ENCODE data around the gene PUSL1. TPM values are rescaled to one million over a fixed set of nuclear protein-coding genes. Genes with fewer than 3 reads are reported as not detected.

The PUSL1 gene
- total and polyA plus RNA-seq, 2 experiments from 2014 or later, result 41.5 to 55.8 TPM

DNA sequence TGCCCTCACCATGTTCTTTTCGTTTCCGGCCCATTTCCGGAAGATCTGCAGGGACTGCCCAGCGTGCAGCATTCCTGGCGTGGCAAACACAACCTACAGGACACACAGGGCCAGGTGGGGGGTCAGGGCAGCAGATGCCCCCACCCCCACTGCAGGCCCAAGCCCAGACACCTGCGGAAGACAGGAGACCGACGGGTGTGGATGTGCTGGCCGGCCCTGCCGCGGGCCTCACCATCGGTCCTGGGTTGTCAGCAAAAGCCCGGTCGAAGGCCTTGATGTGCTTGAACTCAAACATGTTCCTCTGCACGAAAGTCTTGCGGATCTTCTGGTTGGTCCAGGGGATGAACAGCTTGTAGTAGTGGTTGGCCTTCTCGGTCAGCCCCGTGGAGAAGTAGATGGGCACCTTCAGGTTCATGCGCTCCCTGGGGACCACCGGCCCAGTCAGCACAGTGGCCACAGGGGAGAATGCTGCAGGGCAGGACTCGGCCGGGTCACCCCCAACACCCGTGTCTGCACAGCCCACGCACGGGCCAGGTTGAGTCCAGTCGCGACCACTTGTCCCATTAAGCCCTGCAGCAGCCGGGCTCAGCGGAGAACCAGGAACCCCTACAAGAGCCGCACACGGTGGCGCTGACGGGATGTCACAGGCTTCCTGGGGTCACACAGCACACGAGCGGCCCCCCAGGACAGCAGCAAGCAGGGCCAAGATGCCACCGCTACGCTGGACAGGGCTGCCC lies 5.3 kb downstream of the PUSL1 start:
- Mint-ChIP-seq H3K36me3 (ENCODE audit: low read depth) (peaks cover 51% of the 10 kb centered on the region), H3K4me3 (no peak overlapping the region; the same call in 2 of the 3 replicates), H3K27ac (no peak overlapping the region), H3K27me3 (ENCODE audit: insufficient read depth, low read depth, poor library complexity) (peaks cover 24% of the 10 kb centered on the region), H3K4me1 (peaks cover 18% of the 10 kb centered on the region), H3K9me3 (no peaks in the 10 kb centered on the region; the same call in 2 of the 3 replicates)
- DNase-seq (ENCODE audit: low spot score), result no peak
- Histone ChIP-seq H3K79me2 (replicated peaks; ENCODE audit: insufficient read depth) (peaks cover 28% of the 10 kb centered on the region), H3F3A (replicated peaks; ENCODE audit: low read depth) (peaks cover 22% of the 10 kb centered on the region), H4K20me1 (replicated peaks; ENCODE audit: insufficient read depth) (peaks cover 23% of the 10 kb centered on the region), H3K9me2 (ENCODE audit: insufficient read depth) (no peaks in the 10 kb centered on the region), H3K4me1 (ENCODE audit: insufficient read depth) (peaks cover 7% of the 10 kb centered on the region; the same call in 1 of the 2 replicates), H3K4me2 (no peak overlapping the region), H3K27me3 (ENCODE audit: insufficient read depth) (no peaks in the 10 kb centered on the region), H3K4me3 (no peak overlapping the region), H2AFZ (no peak overlapping the region), H3K27ac (ENCODE audit: low read depth) (no peak overlapping the region), H3K36me3 (ENCODE audit: insufficient read depth) (peaks cover 8% of the 10 kb centered on the region; the same call in 1 of the 2 replicates)
- TF ChIP-seq NANOG (IDR thresholded peaks at IDR 0.05; ENCODE audit: borderline replicate concordance) (no peak), CTCF (conservative IDR thresholded peaks at IDR 0.05; ENCODE audit: low read depth in 2 of 2) (no peak), POLR2AphosphoS5 (IDR thresholded peaks at IDR 0.05; ENCODE audit: low read depth) (no peak), EZH2 (IDR thresholded peaks at IDR 0.05; ENCODE audit: low read depth, unreplicated experiment) (no peak), STAT1 (IDR thresholded peaks at IDR 0.05; ENCODE audit: unreplicated experiment) (no peak), ZNF331 (CRISPR knock-in tag; IDR thresholded peaks at IDR 0.05; ENCODE audit: low read depth) (no peak), CREB1 (CRISPR knock-in tag; IDR thresholded peaks at IDR 0.05; ENCODE audit: low read depth) (no peak), JUNB (IDR thresholded peaks at IDR 0.05; ENCODE audit: unreplicated experiment) (no peak), ZNF114 (CRISPR knock-in tag; IDR thresholded peaks at IDR 0.05) (no peak), EZH2phosphoT487 (IDR thresholded peaks at IDR 0.05; ENCODE audit: unreplicated experiment) (no peak), ETS1 (IDR thresholded peaks at IDR 0.05) (no peak)
- TF ChIP-seq, protein P1, sequence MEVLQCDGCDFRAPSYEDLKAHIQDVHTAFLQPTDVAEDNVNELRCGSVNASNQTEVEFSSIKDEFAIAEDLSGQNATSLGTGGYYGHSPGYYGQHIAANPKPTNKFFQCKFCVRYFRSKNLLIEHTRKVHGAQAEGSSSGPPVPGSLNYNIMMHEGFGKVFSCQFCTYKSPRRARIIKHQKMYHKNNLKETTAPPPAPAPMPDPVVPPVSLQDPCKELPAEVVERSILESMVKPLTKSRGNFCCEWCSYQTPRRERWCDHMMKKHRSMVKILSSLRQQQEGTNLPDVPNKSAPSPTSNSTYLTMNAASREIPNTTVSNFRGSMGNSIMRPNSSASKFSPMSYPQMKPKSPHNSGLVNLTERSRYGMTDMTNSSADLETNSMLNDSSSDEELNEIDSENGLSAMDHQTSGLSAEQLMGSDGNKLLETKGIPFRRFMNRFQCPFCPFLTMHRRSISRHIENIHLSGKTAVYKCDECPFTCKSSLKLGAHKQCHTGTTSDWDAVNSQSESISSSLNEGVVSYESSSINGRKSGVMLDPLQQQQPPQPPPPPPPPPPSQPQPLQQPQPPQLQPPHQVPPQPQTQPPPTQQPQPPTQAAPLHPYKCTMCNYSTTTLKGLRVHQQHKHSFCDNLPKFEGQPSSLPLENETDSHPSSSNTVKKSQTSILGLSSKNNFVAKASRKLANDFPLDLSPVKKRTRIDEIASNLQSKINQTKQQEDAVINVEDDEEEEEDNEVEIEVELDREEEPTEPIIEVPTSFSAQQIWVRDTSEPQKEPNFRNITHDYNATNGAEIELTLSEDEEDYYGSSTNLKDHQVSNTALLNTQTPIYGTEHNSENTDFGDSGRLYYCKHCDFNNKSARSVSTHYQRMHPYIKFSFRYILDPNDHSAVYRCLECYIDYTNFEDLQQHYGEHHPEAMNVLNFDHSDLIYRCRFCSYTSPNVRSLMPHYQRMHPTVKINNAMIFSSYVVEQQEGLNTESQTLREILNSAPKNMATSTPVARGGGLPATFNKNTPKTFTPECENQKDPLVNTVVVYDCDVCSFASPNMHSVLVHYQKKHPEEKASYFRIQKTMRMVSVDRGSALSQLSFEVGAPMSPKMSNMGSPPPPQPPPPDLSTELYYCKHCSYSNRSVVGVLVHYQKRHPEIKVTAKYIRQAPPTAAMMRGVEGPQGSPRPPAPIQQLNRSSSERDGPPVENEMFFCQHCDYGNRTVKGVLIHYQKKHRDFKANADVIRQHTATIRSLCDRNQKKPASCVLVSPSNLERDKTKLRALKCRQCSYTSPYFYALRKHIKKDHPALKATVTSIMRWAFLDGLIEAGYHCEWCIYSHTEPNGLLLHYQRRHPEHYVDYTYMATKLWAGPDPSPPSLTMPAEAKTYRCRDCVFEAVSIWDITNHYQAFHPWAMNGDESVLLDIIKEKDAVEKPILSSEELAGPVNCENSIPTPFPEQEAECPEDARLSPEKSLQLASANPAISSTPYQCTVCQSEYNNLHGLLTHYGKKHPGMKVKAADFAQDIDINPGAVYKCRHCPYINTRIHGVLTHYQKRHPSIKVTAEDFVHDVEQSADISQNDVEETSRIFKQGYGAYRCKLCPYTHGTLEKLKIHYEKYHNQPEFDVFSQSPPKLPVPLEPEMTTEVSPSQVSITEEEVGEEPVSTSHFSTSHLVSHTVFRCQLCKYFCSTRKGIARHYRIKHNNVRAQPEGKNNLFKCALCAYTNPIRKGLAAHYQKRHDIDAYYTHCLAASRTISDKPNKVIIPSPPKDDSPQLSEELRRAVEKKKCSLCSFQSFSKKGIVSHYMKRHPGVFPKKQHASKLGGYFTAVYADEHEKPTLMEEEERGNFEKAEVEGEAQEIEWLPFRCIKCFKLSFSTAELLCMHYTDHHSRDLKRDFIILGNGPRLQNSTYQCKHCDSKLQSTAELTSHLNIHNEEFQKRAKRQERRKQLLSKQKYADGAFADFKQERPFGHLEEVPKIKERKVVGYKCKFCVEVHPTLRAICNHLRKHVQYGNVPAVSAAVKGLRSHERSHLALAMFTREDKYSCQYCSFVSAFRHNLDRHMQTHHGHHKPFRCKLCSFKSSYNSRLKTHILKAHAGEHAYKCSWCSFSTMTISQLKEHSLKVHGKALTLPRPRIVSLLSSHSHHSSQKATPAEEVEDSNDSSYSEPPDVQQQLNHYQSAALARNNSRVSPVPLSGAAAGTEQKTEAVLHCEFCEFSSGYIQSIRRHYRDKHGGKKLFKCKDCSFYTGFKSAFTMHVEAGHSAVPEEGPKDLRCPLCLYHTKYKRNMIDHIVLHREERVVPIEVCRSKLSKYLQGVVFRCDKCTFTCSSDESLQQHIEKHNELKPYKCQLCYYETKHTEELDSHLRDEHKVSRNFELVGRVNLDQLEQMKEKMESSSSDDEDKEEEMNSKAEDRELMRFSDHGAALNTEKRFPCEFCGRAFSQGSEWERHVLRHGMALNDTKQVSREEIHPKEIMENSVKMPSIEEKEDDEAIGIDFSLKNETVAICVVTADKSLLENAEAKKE (CRISPR knock-in tag; IDR thresholded peaks at IDR 0.05), result no peak
- TF ChIP-seq, protein P2, sequence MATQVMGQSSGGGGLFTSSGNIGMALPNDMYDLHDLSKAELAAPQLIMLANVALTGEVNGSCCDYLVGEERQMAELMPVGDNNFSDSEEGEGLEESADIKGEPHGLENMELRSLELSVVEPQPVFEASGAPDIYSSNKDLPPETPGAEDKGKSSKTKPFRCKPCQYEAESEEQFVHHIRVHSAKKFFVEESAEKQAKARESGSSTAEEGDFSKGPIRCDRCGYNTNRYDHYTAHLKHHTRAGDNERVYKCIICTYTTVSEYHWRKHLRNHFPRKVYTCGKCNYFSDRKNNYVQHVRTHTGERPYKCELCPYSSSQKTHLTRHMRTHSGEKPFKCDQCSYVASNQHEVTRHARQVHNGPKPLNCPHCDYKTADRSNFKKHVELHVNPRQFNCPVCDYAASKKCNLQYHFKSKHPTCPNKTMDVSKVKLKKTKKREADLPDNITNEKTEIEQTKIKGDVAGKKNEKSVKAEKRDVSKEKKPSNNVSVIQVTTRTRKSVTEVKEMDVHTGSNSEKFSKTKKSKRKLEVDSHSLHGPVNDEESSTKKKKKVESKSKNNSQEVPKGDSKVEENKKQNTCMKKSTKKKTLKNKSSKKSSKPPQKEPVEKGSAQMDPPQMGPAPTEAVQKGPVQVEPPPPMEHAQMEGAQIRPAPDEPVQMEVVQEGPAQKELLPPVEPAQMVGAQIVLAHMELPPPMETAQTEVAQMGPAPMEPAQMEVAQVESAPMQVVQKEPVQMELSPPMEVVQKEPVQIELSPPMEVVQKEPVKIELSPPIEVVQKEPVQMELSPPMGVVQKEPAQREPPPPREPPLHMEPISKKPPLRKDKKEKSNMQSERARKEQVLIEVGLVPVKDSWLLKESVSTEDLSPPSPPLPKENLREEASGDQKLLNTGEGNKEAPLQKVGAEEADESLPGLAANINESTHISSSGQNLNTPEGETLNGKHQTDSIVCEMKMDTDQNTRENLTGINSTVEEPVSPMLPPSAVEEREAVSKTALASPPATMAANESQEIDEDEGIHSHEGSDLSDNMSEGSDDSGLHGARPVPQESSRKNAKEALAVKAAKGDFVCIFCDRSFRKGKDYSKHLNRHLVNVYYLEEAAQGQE (IDR thresholded peaks at IDR 0.05; ENCODE audit: unreplicated experiment), result no peak
- no peak for ATAC-seq

Measured in GM23338 (cell line).